ENCODE results near the gene NUDT14. TPM values are rescaled to one million over a fixed set of nuclear protein-coding genes. Genes with fewer than 3 reads are reported as not detected.

The NUDT14 gene
- total RNA-seq, 4 donors from 2014 or later: 9.7 to 17.6 (median 15.4) TPM

- Histone ChIP-seq H3K4me1 (peaks cover 0 to 8% (median 6%) of the 10 kb centered on the region in 3 donors), H3K9me3 (peaks cover 0 to 10% (median 10%) of the 10 kb centered on the region in 3 donors), H3K27ac (no peak overlapping the region), H3K36me3 (no peaks in the 10 kb centered on the region), H3K4me3 (no peak overlapping the region), H3K27me3 (peaks cover 0 to 47% (median 0%) of the 10 kb centered on the region in 4 donors)
- TF ChIP-seq CTCF (IDR thresholded peaks at IDR 0.05) (no peak), POLR2A (IDR thresholded peaks at IDR 0.05) (no peak)
- 50 to 52% methylated on average over 4 to 5 of the region's 5 CpGs for WGBS, 2 donors
- DNase-seq: no peak
- intact Hi-C loops (cut with DNase I): no loop called here
These were observed 53.1 kb downstream of the NUDT14 start for GRCh38 chr14:105128059-105128458.

- intact Hi-C loops (cut with DNase I): no loop called here
- no peak for TF ChIP-seq CTCF (IDR thresholded peaks at IDR 0.05)
- TF ChIP-seq POLR2A (IDR thresholded peaks at IDR 0.05): no peak
- no peak for DNase-seq
- H3K4me1 ChIP-seq: peaks cover 0 to 8% (median 6%) of the 10 kb centered on the region in 3 donors
- no peak overlapping the region for H3K27ac ChIP-seq
- peaks cover 0 to 12% (median 9%) of the 10 kb centered on the region in 3 donors for H3K9me3 ChIP-seq
- peaks cover 0 to 46% (median 0%) of the 10 kb centered on the region in 4 donors for H3K27me3 ChIP-seq
- WGBS, 2 donors: 13 to 14% methylated on average over 4 to 8 of the region's 9 CpGs
- no peak overlapping the region for H3K4me3 ChIP-seq
- no peaks in the 10 kb centered on the region for H3K36me3 ChIP-seq
These were observed 54.2 kb downstream of the NUDT14 start for GRCh38 chr14:105126981-105127329.

- 55 to 61% methylated on average over 11 to 20 of the region's 22 CpGs for WGBS, 2 donors
- TF ChIP-seq CTCF (IDR thresholded peaks at IDR 0.05): no peak
- Histone ChIP-seq H3K27ac (no peak overlapping the region), H3K4me1 (peaks cover 0 to 8% (median 6%) of the 10 kb centered on the region in 3 donors), H3K36me3 (no peaks in the 10 kb centered on the region), H3K27me3 (peaks cover 0 to 44% (median 0%) of the 10 kb centered on the region in 4 donors), H3K9me3 (peaks cover 0 to 10% (median 3%) of the 10 kb centered on the region in 3 donors), H3K4me3 (no peak overlapping the region)
- intact Hi-C loops (cut with DNase I): no loop called here
- DNase-seq: no peak
These were observed 54.8 kb downstream of the NUDT14 start for GRCh38 chr14:105126126-105126980.

- peaks cover 0 to 10% (median 0%) of the 10 kb centered on the region in 3 donors for H3K9me3 ChIP-seq
- WGBS, 2 donors: 65 to 76% methylated on average over 3 to 5 of the region's 5 CpGs
- TF ChIP-seq POLR2A (IDR thresholded peaks at IDR 0.05) (no peak), CTCF (IDR thresholded peaks at IDR 0.05) (no peak)
- no peaks in the 10 kb centered on the region for H3K36me3 ChIP-seq
- intact Hi-C loops (cut with DNase I): no loop called here
- H3K27me3 ChIP-seq: peaks cover 0 to 44% (median 0%) of the 10 kb centered on the region in 4 donors
- DNase-seq: no peak
- no peak overlapping the region for H3K27ac ChIP-seq
- H3K4me3 ChIP-seq: no peak overlapping the region
- H3K4me1 ChIP-seq: peaks cover 6 to 19% (median 7%) of the 10 kb centered on the region in 3 donors
These were observed 56.3 kb downstream of the NUDT14 start for GRCh38 chr14:105124823-105125222.

- Histone ChIP-seq H3K4me1 (peaks cover 6 to 25% (median 13%) of the 10 kb centered on the region in 3 donors), H3K27ac (no peak overlapping the region), H3K36me3 (no peaks in the 10 kb centered on the region), H3K9me3 (peaks cover 0 to 10% (median 0%) of the 10 kb centered on the region in 3 donors), H3K27me3 (peaks cover 0 to 48% (median 0%) of the 10 kb centered on the region in 4 donors), H3K4me3 (no peak overlapping the region)
- TF ChIP-seq CTCF (IDR thresholded peaks at IDR 0.05): no peak
- WGBS, 2 donors: 71 to 88% methylated on average over 15 to 17 of the region's 17 CpGs
- no peak for DNase-seq
- intact Hi-C loops (cut with DNase I): no loop called here
These were observed 56.9 kb downstream of the NUDT14 start for GRCh38 chr14:105123981-105124765.

Measured in esophagus squamous epithelium (tissue), 5 donors.